Loucy (cell line): Measurements from ENCODE around the gene MUC6.

Experiments used
- EZH2phosphoT487 ChIP-seq: fragments of 200-600 bp; IDR thresholded peaks from 2 replicates; pipeline ENCODE4 v1.6.1; 2018; ENCODE audit warnings: antibody characterized with exemption, mild to moderate bottlenecking, moderate library complexity, borderline replicate concordance
- TF ChIP-seq, protein P1 (sequence below): fragments of 200-600 bp; sonication (generic); conservative IDR thresholded peaks from 2 replicates; pipeline ENCODE4 v1.5.1; 2014; ENCODE audit warnings: mild to moderate bottlenecking, antibody characterized with exemption, low read length

- TF ChIP-seq, protein P1, sequence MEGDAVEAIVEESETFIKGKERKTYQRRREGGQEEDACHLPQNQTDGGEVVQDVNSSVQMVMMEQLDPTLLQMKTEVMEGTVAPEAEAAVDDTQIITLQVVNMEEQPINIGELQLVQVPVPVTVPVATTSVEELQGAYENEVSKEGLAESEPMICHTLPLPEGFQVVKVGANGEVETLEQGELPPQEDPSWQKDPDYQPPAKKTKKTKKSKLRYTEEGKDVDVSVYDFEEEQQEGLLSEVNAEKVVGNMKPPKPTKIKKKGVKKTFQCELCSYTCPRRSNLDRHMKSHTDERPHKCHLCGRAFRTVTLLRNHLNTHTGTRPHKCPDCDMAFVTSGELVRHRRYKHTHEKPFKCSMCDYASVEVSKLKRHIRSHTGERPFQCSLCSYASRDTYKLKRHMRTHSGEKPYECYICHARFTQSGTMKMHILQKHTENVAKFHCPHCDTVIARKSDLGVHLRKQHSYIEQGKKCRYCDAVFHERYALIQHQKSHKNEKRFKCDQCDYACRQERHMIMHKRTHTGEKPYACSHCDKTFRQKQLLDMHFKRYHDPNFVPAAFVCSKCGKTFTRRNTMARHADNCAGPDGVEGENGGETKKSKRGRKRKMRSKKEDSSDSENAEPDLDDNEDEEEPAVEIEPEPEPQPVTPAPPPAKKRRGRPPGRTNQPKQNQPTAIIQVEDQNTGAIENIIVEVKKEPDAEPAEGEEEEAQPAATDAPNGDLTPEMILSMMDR, result no peak
- TF ChIP-seq EZH2phosphoT487, result no peak
Measured at GRCh38 chr11:1071571-1072115, 35.1 kb upstream of the MUC6 start.
